ENCODE results near the gene IMMP2L.

DNA sequence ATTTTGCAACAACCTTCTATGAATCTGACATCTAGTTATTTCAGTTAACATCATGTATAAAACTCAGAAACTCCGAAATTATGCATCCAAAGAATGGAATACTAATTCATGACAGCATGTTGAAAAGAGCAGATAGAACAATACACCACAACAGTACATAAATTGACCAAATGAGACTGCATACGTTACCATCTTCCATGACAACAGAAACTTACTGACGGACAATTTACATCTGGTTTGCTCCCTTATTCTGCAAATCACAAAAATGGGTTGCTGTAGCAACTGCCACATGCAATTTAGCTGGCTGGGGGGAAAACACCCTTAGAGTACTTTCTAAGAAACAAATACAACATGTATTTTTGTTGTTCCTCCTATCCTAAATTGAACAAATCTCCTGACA lies 457.0 kb downstream of the IMMP2L start:
- TF ChIP-seq FOXM1 (IDR thresholded peaks at IDR 0.05; ENCODE audit: borderline replicate concordance) (no peak), BHLHE40 (IDR thresholded peaks at IDR 0.05; ENCODE audit: borderline replicate concordance) (no peak)
